NCI-H1105 treated with DMSO at 0.1 percent for 48 hours (cell line): ENCODE measurements around the gene KCNH6.

Source experiments
- DNase-seq: peaks from one replicate; lab custom pipeline; 2025; lab: John Stamatoyannopoulos, UW

KCNH6 gene

GRCh38 chr17:63552211-63552610 is 29.1 kb downstream of the KCNH6 start:
- no peak for DNase-seq

- DNase-seq, result no peak
Measured at GRCh38 chr17:63555500-63556156, 32.5 kb downstream of the KCNH6 start.

GRCh38 chr17:63557416-63557815 is 34.3 kb downstream of the KCNH6 start:
- no peak for DNase-seq

- no peak for DNase-seq
Measured at GRCh38 chr17:63558441-63558840, 35.3 kb downstream of the KCNH6 start.

- no peak for DNase-seq
Measured at GRCh38 chr17:63561819-63562218, 38.7 kb downstream of the KCNH6 start.

- DNase-seq, result no peak
Measured at GRCh38 chr17:63563339-63563738, 40.2 kb downstream of the KCNH6 start.

- no peak for DNase-seq
Measured at GRCh38 chr17:63564562-63564961, 41.4 kb downstream of the KCNH6 start.

GRCh38 chr17:63567229-63567628 is 44.1 kb downstream of the KCNH6 start:
- no peak for DNase-seq

GRCh38 chr17:63568563-63568962 is 45.4 kb downstream of the KCNH6 start:
- no peak for DNase-seq

GRCh38 chr17:63571632-63572310 is 48.6 kb downstream of the KCNH6 start:
- no peak for DNase-seq

GRCh38 chr17:63573634-63574033 is 50.5 kb downstream of the KCNH6 start:
- DNase-seq, result no peak

- DNase-seq, result no peak
Measured at GRCh38 chr17:63578027-63578768, 55.0 kb downstream of the KCNH6 start.

- DNase-seq, result no peak
Measured at GRCh38 chr17:63578769-63579111, 55.6 kb downstream of the KCNH6 start.

GRCh38 chr17:63579633-63580032 is 56.5 kb downstream of the KCNH6 start:
- no peak for DNase-seq

GRCh38 chr17:63587770-63588169 is 64.6 kb downstream of the KCNH6 start:
- DNase-seq, result no peak

- no peak for DNase-seq
Measured at GRCh38 chr17:63588797-63589196, 65.6 kb downstream of the KCNH6 start.

- DNase-seq, result no peak
Measured at GRCh38 chr17:63589646-63590045, 66.5 kb downstream of the KCNH6 start.

GRCh38 chr17:63592797-63593196 is 69.6 kb downstream of the KCNH6 start:
- DNase-seq, result no peak

- DNase-seq, result no peak
Measured at GRCh38 chr17:63595132-63595531, 72.0 kb downstream of the KCNH6 start.
